GM12864 (cell line): ENCODE data around the gene AP2M1.
"Not testable (repeated sequence)": the region's sequence is repeated elsewhere in the genome, so short reads cannot be mapped to it uniquely, and the experiment has no call there.

ENCODE experiments used
- DNase-seq: peaks from one replicate; pipeline ENCODE4 v3.0.0-alpha.2; 2011; ENCODE audit warnings: low read depth
- H3K4me3 ChIP-seq: 2 replicates; pipeline ENCODE4 v1.5.1; 2011; ENCODE audit warnings: mild to moderate bottlenecking, low read depth, low read length, control low read depth
- TF ChIP-seq, protein P1 (sequence below): IDR thresholded peaks from 2 replicates; pipeline ENCODE4 v1.5.1; 2011; ENCODE audit warnings: low read depth, mild to moderate bottlenecking, moderate library complexity, low read length, control low read depth, inconsistent platforms; ENCODE audit errors: missing control alignments

The AP2M1 gene

DNA sequence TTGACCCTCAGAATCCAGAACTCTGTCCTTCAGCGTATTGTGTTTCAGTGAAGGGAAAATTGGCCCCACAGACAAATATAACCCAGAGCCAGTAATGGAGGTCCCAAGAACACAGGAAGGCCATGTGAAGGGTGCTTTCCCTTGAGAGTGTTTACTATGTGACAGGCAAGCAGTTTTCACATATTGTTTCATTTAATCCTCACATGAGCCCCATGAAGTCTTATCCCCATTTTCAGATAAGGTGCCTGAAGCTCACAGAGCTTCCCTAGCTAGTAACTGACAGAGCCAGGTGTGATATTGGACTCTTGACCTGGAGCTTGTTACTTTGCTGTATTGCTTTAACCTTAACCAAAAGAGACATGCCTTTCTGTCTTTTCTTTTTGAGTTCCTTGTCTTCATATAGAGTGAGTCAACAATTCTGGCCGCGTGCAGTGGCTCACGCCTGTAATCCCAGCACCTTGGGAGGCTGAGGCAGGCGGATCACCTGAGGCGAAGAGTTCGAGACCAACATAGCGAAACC lies 28.8 kb upstream of the AP2M1 start:
- H3K4me3 ChIP-seq: no peak overlapping the region
- no peak for DNase-seq
- TF ChIP-seq, protein P1, sequence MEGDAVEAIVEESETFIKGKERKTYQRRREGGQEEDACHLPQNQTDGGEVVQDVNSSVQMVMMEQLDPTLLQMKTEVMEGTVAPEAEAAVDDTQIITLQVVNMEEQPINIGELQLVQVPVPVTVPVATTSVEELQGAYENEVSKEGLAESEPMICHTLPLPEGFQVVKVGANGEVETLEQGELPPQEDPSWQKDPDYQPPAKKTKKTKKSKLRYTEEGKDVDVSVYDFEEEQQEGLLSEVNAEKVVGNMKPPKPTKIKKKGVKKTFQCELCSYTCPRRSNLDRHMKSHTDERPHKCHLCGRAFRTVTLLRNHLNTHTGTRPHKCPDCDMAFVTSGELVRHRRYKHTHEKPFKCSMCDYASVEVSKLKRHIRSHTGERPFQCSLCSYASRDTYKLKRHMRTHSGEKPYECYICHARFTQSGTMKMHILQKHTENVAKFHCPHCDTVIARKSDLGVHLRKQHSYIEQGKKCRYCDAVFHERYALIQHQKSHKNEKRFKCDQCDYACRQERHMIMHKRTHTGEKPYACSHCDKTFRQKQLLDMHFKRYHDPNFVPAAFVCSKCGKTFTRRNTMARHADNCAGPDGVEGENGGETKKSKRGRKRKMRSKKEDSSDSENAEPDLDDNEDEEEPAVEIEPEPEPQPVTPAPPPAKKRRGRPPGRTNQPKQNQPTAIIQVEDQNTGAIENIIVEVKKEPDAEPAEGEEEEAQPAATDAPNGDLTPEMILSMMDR: no peak

DNA sequence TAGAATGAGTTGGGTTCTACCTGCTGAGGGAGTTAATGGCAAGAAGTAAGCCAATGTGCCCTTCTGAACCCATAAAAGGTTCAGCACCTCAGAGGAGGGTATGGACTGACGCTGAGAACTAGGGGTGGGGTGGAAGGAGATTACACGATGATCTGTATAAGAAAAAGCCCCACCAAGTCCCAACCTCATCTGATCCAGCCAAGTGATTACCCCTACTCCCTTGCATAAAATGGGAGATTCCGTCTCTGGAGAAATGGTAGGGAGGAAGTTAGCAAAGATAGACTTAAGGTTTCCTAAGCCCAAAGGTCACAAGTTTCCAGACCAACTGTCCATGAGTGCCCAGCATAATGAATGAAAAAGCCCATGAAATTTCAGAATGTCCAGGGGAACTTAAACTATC lies 26.6 kb upstream of the AP2M1 start:
- TF ChIP-seq, protein P1: no peak
- DNase-seq: no peak
- H3K4me3 ChIP-seq: no peak overlapping the region

DNA sequence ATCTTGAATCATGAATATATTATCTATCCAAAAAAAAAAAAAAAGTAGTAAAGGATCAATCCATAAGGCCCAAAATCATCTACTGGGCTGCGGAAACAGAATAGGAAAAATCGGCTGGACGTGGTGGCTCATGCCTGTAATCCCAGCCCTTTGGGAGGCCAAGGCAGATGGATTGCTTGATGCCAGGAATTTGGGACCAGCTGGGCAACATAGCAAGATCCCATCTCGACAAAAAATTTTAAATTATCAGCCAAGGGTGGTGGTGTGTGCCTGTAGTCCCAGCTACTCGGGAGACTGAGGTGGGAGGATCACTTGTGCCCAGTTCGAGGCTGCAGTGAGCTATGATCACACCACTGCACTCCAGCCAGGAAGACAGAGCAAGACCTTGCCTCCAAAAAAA lies 25.5 kb upstream of the AP2M1 start:
- TF ChIP-seq, protein P1: no peak
- H3K4me3 ChIP-seq: no peak overlapping the region
- no peak for DNase-seq

DNA sequence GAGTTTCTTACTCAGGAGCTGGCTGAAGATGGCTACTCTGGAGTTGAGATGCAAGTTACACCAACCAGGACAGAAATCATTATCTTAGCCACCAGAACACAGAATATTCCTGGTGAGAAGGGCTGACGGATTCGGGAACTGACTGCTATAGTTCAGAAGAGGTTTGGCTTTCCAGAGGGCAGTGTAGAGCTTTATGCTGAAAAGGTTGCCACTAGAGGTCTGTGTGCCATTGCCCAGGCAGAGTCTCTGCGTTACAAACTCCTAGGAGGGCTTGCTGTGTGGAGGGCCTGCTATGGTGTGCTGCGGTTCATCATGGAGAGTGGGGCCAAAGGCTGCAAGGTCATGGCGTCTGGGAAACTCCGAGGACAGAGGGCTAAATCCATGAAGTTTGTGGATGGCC lies 24.9 kb upstream of the AP2M1 start:
- not testable (repeated sequence) for H3K4me3 ChIP-seq, DNase-seq

DNA sequence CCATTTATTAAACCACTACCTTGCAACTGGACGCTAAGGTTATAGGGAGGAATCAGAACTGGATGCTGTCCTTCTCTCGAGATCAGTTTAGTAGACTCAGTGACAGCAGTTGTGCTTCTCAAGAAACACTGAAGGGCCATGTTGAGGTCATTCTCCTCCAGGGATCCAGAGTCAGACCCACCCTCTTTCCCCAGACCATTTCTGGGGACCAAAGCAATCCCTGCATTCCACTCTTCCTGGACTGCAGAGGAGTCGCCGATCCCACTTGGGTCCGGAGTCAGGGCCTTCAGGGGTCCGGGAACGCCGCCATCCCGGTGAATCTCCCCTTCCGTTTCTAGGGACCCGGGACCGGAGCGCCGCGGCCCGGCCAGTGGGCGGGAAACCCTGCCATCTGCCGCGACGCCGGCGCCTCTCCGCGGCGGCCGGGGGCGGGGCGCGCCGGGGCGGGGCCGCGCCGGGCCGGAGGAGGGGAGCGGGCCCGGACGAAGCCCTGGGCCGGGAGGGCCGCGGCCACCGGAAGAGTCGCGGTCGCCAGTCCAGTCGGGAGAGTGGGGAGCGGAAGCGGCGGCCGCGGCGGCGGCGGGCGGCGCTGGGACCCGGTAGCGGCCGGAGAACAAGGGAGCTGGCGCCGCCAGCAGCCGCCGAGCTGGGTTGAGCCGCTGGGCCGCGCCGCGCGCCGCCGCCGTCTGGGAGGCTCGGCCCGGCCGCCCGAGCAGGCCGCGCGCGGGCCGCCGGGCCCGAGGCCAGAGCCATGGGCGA lies 19.6 kb upstream of the AP2M1 start, which contains the start of gene DVL3:
TSS of gene DVL3 (plus strand) at position 493 of the 759 bp plus-strand sequence. CDS start at position 752, 259 bp downstream.
- TF ChIP-seq, protein P1: no peak
- H3K4me3 ChIP-seq: peak within 1 kb of the TSS; percentile 96
- no peak for DNase-seq

DNA sequence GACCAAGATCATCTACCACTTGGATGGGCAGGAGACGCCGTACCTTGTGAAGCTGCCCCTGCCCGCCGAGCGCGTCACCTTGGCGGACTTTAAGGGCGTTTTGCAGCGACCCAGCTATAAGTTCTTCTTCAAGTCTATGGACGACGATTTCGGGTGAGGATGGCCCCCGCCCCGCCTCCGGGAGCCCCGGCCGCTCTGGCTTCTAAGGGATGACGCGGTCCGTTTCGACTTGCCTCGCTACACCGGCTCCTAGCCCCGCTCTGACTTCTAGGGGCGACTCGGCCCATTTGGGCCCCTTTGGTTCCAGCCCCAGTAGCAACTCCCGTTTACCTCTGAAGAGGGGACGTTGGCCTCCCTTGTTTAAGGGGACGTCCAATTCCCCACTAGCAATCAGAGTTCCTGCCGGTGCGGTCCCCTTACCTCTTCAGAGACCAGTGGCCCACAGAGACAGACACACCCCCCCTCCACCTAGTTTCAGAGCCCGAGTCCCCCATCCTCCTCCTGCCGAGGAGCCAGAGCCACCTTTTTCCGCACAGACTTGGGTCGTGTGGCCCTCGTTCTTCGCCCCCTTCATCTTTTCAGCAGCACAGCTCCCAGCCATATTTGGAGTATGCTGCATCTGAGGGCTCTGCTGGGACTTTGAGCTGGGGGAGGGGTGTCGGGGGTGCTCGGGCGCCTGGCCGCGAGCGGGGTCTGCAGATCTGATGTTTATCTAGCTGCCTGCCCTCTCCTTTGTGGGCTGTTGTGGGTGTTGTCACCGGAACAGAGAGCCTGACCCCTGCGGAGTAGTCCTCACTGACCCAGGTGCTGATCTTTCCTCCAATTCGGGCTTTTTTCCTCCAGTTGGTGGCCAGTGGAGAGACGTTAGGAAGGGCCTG lies 18.8 kb upstream of the AP2M1 start:
- TF ChIP-seq, protein P1: no peak
- peak overlapping the region; percentile 96 for H3K4me3 ChIP-seq
- DNase-seq: no peak

DNA sequence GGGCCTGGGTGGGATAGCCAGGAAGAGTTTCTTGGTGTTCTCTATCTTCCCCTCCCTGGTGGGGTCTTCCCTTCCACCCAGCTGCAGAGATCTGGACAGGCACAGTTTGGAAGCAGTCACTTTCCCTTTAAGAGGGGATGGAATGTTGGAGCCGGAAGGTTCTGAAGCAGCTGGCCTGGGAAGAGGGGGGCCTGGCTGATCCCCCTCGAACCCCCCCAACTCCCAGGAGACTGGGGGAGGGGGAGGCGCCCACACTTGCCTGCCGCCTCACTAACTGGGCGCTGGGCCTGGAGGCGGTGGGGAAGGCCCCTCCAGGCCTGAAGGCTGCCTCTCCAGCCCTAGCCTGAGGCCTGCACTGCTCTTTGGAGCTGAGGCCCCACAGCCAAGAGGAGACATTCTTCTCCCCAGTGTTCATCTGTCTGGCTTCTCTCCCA lies 18.1 kb upstream of the AP2M1 start:
- DNase-seq: no peak
- TF ChIP-seq, protein P1: no peak
- peak overlapping the region; percentile 96 for H3K4me3 ChIP-seq
